GM12878 (cell line): ENCODE results near the gene SLC26A1. TPM values are rescaled to one million over a fixed set of nuclear protein-coding genes. Genes with fewer than 3 reads are reported as not detected.

Experiments
- ASH2L ChIP-seq: fragments of 300-600, 200-600 bp; sonication (generic); IDR thresholded peaks from 2 replicates; pipeline ENCODE4 v1.6.1; 2017; ENCODE audit warnings: low read depth, mild to moderate bottlenecking, borderline replicate concordance
- CHD1 ChIP-seq: IDR thresholded peaks from 2 replicates; pipeline ENCODE4 v1.6.1; 2012; ENCODE audit warnings: low read depth, low read length, improper control_type of control experiment
- NBN ChIP-seq: fragments of 450-650 bp; IDR thresholded peaks from 2 replicates; pipeline ENCODE4 v1.6.1; 2016
- PML ChIP-seq: IDR thresholded peaks from 2 replicates; pipeline ENCODE4 v1.6.1; 2012; ENCODE audit warnings: low read length, inconsistent platforms
- RAD21 ChIP-seq: IDR thresholded peaks from 2 replicates; pipeline ENCODE4 v1.6.1; 2011; ENCODE audit warnings: mild to moderate bottlenecking, low read depth, low read length, moderate library complexity; ENCODE audit not compliant: insufficient read depth
- RUNX3 ChIP-seq: IDR thresholded peaks from 2 replicates; pipeline ENCODE4 v1.6.1; 2012; ENCODE audit warnings: low read length, inconsistent platforms
- SP1 ChIP-seq: IDR thresholded peaks from one replicate; pipeline ENCODE4 v1.6.1; 2011; ENCODE audit warnings: low read depth, low read length
- SUZ12 ChIP-seq: fragments of 200-600 bp; sonication (generic); IDR thresholded peaks from one replicate; pipeline ENCODE4 v1.6.1; 2018; ENCODE audit warnings: antibody characterized with exemption, mild to moderate bottlenecking; ENCODE audit not compliant: unreplicated experiment
- TCF7 ChIP-seq: IDR thresholded peaks from 2 replicates; pipeline ENCODE4 v1.6.1; 2014; ENCODE audit warnings: antibody characterized with exemption, borderline replicate concordance
- WRNIP1 ChIP-seq: IDR thresholded peaks from 2 replicates; pipeline ENCODE4 v1.6.1; 2011; ENCODE audit warnings: low read depth, low read length, improper control_type of control experiment, borderline replicate concordance
- ZNF217 ChIP-seq: fragments of 450-650 bp; IDR thresholded peaks from 2 replicates; pipeline ENCODE4 v1.6.1; 2017; ENCODE audit warnings: antibody characterized with exemption, mild to moderate bottlenecking
- polyA plus RNA-seq, 11 experiments: library from polyadenylated mRNA; depleted of rRNA in 4 of 11; unstranded in 6 of 11; stranded (reverse) in 5 of 11; fragments of >200 nt; fragmentation: Nextera tagmentation in 4 of 11; fragmentation: Illumina TruSeq in 1 of 11; extraction: Ambion mirVana in 4 of 11; extraction: Trizol in 1 of 11; gene quantifications; 1 replicate in 1 of 11; 2 replicates in 10 of 11; pipeline versions ENCODE4 v1.2.1 to v1.2.3, GENCODE V29; 2011 to 2016; ENCODE audit warnings: inconsistent platforms in 2 of 11, missing spikeins in 2 of 11, low read depth in 1 of 11
- total RNA-seq, 4 experiments: library from RNA; depleted of rRNA in 3 of 4; stranded (reverse); fragments of >200 nt in 3 of 4; fragmentation: Illumina TruSeq in 1 of 4; extraction: Trizol in 1 of 4; gene quantifications; 2 replicates each; pipeline versions ENCODE4 v1.2.1 to v1.2.3, GENCODE V29; 2013 to 2021
- TF ChIP-seq, protein P1 (sequence below): IDR thresholded peaks from 2 replicates; pipeline ENCODE4 v1.6.1; 2011; ENCODE audit warnings: borderline replicate concordance, low read depth, mild to moderate bottlenecking, moderate library complexity, low read length; ENCODE audit not compliant: insufficient read depth, poor library complexity, severe bottlenecking
- TF ChIP-seq, protein P2 (sequence below): fragments of 150-350 bp; IDR thresholded peaks from 2 replicates; pipeline ENCODE4 v1.6.1; 2016; ENCODE audit warnings: low read depth, low read length
- TF ChIP-seq, protein P3 (sequence below): IDR thresholded peaks from 2 replicates; pipeline ENCODE4 v1.6.1; 2012; ENCODE audit warnings: low read depth, low read length, improper control_type of control experiment
- TF ChIP-seq, protein P4 (sequence below): IDR thresholded peaks from 2 replicates; pipeline ENCODE4 v1.6.1; 2012; ENCODE audit warnings: improper control_type of control experiment, low read depth, low read length; ENCODE audit not compliant: insufficient replicate concordance
- TF ChIP-seq, protein P5 (sequence below): IDR thresholded peaks from 2 replicates; pipeline ENCODE4 v1.6.1; 2011; ENCODE audit warnings: low read depth, low read length, improper control_type of control experiment, borderline replicate concordance

SLC26A1 gene
- total and polyA plus RNA-seq, 10 of the 15 experiments (the other 5 are each of a cell fraction or from before 2014, with no cell fraction given): 0.05 to 0.96 (median 0.28) TPM; not detected in 5

DNA sequence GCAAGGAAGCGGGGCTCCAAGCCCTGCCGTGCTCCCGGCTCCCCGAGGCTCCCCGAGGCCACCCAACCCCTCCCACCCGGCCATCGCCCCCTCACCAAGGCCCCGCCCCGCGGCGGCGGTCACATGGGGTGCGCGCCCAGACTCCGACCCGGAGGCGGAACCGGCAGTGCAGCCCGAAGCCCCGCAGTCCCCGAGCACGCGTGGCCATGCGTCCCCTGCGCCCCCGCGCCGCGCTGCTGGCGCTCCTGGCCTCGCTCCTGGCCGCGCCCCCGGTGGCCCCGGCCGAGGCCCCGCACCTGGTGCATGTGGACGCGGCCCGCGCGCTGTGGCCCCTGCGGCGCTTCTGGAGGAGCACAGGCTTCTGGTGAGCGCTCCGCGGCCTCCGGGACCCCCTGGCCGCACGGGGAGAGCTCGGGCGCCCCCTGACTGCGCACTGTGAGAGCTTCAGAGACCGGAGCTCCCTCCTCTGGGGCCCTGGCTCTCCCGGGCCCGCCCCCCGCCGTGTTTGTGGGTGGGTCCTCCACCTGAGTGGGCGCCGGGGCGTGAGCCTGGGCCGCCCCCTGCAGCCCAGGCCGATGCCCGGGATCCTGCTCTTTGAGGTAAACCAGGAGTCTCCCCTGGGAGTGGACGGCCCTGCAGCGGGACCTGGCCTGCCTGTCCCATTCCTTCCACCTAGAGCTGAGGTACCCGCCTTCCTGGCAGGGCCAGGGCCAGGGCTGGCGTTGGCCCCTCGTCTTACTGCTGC, 6.2 kb downstream of the SLC26A1 start, which contains the start of gene IDUA (continued):
- TF ChIP-seq SUZ12 (no peak), RAD21 (peak; percentile 73), WRNIP1 (no peak), RUNX3 (no peak), ASH2L (no peak), CHD1 (no peak), ZNF217 (peak; percentile 76; the same call in 1 of the 2 replicates), PML (no peak), TCF7 (no peak), NBN (no peak), SP1 (no peak)
- TF ChIP-seq, protein P1, sequence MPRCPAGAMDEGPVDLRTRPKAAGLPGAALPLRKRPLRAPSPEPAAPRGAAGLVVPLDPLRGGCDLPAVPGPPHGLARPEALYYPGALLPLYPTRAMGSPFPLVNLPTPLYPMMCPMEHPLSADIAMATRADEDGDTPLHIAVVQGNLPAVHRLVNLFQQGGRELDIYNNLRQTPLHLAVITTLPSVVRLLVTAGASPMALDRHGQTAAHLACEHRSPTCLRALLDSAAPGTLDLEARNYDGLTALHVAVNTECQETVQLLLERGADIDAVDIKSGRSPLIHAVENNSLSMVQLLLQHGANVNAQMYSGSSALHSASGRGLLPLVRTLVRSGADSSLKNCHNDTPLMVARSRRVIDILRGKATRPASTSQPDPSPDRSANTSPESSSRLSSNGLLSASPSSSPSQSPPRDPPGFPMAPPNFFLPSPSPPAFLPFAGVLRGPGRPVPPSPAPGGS: no peak
- TF ChIP-seq, protein P2, sequence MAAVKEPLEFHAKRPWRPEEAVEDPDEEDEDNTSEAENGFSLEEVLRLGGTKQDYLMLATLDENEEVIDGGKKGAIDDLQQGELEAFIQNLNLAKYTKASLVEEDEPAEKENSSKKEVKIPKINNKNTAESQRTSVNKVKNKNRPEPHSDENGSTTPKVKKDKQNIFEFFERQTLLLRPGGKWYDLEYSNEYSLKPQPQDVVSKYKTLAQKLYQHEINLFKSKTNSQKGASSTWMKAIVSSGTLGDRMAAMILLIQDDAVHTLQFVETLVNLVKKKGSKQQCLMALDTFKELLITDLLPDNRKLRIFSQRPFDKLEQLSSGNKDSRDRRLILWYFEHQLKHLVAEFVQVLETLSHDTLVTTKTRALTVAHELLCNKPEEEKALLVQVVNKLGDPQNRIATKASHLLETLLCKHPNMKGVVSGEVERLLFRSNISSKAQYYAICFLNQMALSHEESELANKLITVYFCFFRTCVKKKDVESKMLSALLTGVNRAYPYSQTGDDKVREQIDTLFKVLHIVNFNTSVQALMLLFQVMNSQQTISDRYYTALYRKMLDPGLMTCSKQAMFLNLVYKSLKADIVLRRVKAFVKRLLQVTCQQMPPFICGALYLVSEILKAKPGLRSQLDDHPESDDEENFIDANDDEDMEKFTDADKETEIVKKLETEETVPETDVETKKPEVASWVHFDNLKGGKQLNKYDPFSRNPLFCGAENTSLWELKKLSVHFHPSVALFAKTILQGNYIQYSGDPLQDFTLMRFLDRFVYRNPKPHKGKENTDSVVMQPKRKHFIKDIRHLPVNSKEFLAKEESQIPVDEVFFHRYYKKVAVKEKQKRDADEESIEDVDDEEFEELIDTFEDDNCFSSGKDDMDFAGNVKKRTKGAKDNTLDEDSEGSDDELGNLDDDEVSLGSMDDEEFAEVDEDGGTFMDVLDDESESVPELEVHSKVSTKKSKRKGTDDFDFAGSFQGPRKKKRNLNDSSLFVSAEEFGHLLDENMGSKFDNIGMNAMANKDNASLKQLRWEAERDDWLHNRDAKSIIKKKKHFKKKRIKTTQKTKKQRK: no peak
- TF ChIP-seq, protein P3, sequence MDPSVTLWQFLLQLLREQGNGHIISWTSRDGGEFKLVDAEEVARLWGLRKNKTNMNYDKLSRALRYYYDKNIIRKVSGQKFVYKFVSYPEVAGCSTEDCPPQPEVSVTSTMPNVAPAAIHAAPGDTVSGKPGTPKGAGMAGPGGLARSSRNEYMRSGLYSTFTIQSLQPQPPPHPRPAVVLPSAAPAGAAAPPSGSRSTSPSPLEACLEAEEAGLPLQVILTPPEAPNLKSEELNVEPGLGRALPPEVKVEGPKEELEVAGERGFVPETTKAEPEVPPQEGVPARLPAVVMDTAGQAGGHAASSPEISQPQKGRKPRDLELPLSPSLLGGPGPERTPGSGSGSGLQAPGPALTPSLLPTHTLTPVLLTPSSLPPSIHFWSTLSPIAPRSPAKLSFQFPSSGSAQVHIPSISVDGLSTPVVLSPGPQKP: no peak
- TF ChIP-seq, protein P4, sequence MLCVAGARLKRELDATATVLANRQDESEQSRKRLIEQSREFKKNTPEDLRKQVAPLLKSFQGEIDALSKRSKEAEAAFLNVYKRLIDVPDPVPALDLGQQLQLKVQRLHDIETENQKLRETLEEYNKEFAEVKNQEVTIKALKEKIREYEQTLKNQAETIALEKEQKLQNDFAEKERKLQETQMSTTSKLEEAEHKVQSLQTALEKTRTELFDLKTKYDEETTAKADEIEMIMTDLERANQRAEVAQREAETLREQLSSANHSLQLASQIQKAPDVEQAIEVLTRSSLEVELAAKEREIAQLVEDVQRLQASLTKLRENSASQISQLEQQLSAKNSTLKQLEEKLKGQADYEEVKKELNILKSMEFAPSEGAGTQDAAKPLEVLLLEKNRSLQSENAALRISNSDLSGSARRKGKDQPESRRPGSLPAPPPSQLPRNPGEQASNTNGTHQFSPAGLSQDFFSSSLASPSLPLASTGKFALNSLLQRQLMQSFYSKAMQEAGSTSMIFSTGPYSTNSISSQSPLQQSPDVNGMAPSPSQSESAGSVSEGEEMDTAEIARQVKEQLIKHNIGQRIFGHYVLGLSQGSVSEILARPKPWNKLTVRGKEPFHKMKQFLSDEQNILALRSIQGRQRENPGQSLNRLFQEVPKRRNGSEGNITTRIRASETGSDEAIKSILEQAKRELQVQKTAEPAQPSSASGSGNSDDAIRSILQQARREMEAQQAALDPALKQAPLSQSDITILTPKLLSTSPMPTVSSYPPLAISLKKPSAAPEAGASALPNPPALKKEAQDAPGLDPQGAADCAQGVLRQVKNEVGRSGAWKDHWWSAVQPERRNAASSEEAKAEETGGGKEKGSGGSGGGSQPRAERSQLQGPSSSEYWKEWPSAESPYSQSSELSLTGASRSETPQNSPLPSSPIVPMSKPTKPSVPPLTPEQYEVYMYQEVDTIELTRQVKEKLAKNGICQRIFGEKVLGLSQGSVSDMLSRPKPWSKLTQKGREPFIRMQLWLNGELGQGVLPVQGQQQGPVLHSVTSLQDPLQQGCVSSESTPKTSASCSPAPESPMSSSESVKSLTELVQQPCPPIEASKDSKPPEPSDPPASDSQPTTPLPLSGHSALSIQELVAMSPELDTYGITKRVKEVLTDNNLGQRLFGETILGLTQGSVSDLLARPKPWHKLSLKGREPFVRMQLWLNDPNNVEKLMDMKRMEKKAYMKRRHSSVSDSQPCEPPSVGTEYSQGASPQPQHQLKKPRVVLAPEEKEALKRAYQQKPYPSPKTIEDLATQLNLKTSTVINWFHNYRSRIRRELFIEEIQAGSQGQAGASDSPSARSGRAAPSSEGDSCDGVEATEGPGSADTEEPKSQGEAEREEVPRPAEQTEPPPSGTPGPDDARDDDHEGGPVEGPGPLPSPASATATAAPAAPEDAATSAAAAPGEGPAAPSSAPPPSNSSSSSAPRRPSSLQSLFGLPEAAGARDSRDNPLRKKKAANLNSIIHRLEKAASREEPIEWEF: no peak
- TF ChIP-seq, protein P5, sequence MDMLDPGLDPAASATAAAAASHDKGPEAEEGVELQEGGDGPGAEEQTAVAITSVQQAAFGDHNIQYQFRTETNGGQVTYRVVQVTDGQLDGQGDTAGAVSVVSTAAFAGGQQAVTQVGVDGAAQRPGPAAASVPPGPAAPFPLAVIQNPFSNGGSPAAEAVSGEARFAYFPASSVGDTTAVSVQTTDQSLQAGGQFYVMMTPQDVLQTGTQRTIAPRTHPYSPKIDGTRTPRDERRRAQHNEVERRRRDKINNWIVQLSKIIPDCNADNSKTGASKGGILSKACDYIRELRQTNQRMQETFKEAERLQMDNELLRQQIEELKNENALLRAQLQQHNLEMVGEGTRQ: peak; percentile 50
